M059J (cell line): ENCODE measurements around the gene HOXC10. TPM values are rescaled to one million over a fixed set of nuclear protein-coding genes. Genes with fewer than 3 reads are reported as not detected.

Experiments
- DNase-seq: peaks from one replicate; pipeline ENCODE4 v3.0.0-alpha.2; 2012; ENCODE audit warnings: low read depth
- total RNA-seq: library from RNA; depleted of rRNA; stranded (reverse); fragments of >200 nt; shearing (Covaris generic); gene quantifications from 2 replicates; pipeline ENCODE4 v1.2.3, GENCODE V29; 2014

HOXC10 gene
- total RNA-seq, 1 experiment from 2014 or later = 15.3 TPM

- DNase-seq = no peak
These were observed 34.0 kb upstream of the HOXC10 start for GRCh38 chr12:53950789-53951576.

GRCh38 chr12:53951577-53952334 is 33.2 kb upstream of the HOXC10 start:
- DNase-seq = no peak

- no peak for DNase-seq
These were observed 32.6 kb upstream of the HOXC10 start for GRCh38 chr12:53952335-53952694.

- peak; percentile 49 for DNase-seq
These were observed 31.8 kb upstream of the HOXC10 start for GRCh38 chr12:53952871-53953734.

- no peak for DNase-seq
These were observed 30.9 kb upstream of the HOXC10 start for GRCh38 chr12:53953831-53954693.

- DNase-seq = no peak
These were observed 30.3 kb upstream of the HOXC10 start, which contains the start of gene HOXC12 for GRCh38 chr12:53954694-53955035. TSS of gene HOXC12 (plus strand) at chr12:53954903. CDS start at chr12:53954930, 27 bp downstream.

GRCh38 chr12:53955036-53955775 is 29.7 kb upstream of the HOXC10 start:
- DNase-seq = no peak

GRCh38 chr12:53955776-53956250 is 29.1 kb upstream of the HOXC10 start:
- DNase-seq = no peak

- DNase-seq = peak; percentile 57
These were observed 28.6 kb upstream of the HOXC10 start for GRCh38 chr12:53956251-53956887.

GRCh38 chr12:53956914-53957536 is 27.9 kb upstream of the HOXC10 start:
- no peak for DNase-seq

- no peak for DNase-seq
These were observed 26.8 kb upstream of the HOXC10 start for GRCh38 chr12:53958128-53958527.

GRCh38 chr12:53959314-53959713 is 25.6 kb upstream of the HOXC10 start:
- DNase-seq = no peak

- no peak for DNase-seq
These were observed 24.5 kb upstream of the HOXC10 start for GRCh38 chr12:53960187-53961024.

GRCh38 chr12:53961025-53961761 is 23.8 kb upstream of the HOXC10 start:
- DNase-seq = no peak

GRCh38 chr12:53963005-53963404 is 21.9 kb upstream of the HOXC10 start:
- DNase-seq = no peak

GRCh38 chr12:53963434-53964314 is 21.3 kb upstream of the HOXC10 start:
- DNase-seq = no peak

GRCh38 chr12:53964315-53964713 is 20.6 kb upstream of the HOXC10 start:
- no peak for DNase-seq
